Endothelial cell of umbilical vein (primary cell): ENCODE results near the gene SOX5. TPM values are rescaled to one million over a fixed set of nuclear protein-coding genes. Genes with fewer than 3 reads are reported as not detected.

ENCODE experiments used
- BruUV-seq: library from RNA; stranded (reverse); fragments of 400-500 nt; replicated peaks from 2 replicates; lab custom pipeline; 2021; lab: Mats Ljungman, UMichigan
- CTCF ChIA-PET: fragments of 300-600, 350-600 bp; sonication (Branson Sonifier 250); formaldehyde crosslinking; loops from one replicate; lab custom pipeline; 2021; ENCODE audit warnings: antibody characterized with exemption, inconsistent platforms; lab: Charles Lee
- POLR2A ChIA-PET: fragments of 300-600, 350-600 bp; sonication (Branson Sonifier 250); formaldehyde crosslinking; loops from one replicate; lab custom pipeline; 2021; ENCODE audit warnings: antibody characterized with exemption, inconsistent platforms; lab: Charles Lee
- DNase-seq: peaks from one replicate; pipeline ENCODE4 v3.0.0-alpha.2; 2011; ENCODE audit warnings: low read depth, low spot score
- FAIRE-seq: peaks from 2 replicates; lab custom pipeline; 2011; peaks lifted over from hg19 to GRCh38; lab: Jason Lieb, UNC
- H2AFZ ChIP-seq: 2 replicates; pipeline ENCODE4 v1.6.0; 2012; ENCODE audit warnings: low read depth, low read length, control low read depth, inconsistent platforms
- H3K27ac ChIP-seq: 2 replicates; pipeline ENCODE4 v1.5.1; 2011; ENCODE audit warnings: low read depth, mild to moderate bottlenecking, control low read depth, low read length, moderate library complexity; ENCODE audit not compliant: insufficient read depth
- H3K27me3 ChIP-seq, 2 experiments: 2 replicates each; pipeline versions ENCODE4 v1.6.0 to v1.6.1; 2011; ENCODE audit warnings: low read length in 2 of 2, mixed read lengths in 1 of 2; ENCODE audit not compliant: control insufficient read depth in 2 of 2, insufficient read depth in 2 of 2
- H3K36me3 ChIP-seq, 2 experiments: 2 replicates in 1 of 2; 3 replicates in 1 of 2; pipeline ENCODE4 v1.5.1; 2011; ENCODE audit warnings: low read length in 2 of 2, mild to moderate bottlenecking in 1 of 2, moderate library complexity in 1 of 2; ENCODE audit not compliant: control insufficient read depth in 2 of 2, insufficient read depth in 2 of 2; ENCODE audit errors: extremely low read depth in 1 of 2
- H3K4me1 ChIP-seq: 3 replicates; pipeline ENCODE4 v1.5.1; 2011; ENCODE audit warnings: mild to moderate bottlenecking, low read length; ENCODE audit not compliant: control insufficient read depth, insufficient read depth; ENCODE audit errors: extremely low read depth
- H3K4me2 ChIP-seq: 2 replicates; pipeline ENCODE4 v1.6.1; 2011; ENCODE audit warnings: low read length, control low read depth, mixed read lengths; ENCODE audit not compliant: insufficient read depth
- H3K4me3 ChIP-seq, 3 experiments: fragments of 200-600 bp in 1 of 3; sonication (generic), shearing (Covaris generic) in 1 of 3; replicated peaks in 1 of 3; 2 replicates each; pipeline ENCODE4 v1.5.1; 2011 to 2016; ENCODE audit warnings: control low read depth in 3 of 3, low read length in 3 of 3, mild to moderate bottlenecking in 2 of 3, inconsistent platforms in 1 of 3, low read depth in 1 of 3, moderate library complexity in 1 of 3; ENCODE audit not compliant: insufficient read depth in 1 of 3
- H3K79me2 ChIP-seq: 2 replicates; pipeline ENCODE4 v1.6.0; 2012; ENCODE audit warnings: low read length, inconsistent platforms; ENCODE audit not compliant: control insufficient read depth, insufficient read depth
- H3K9ac ChIP-seq: replicated peaks from 2 replicates; pipeline ENCODE3; 2011; ENCODE audit warnings: low read length, control low read depth; ENCODE audit not compliant: insufficient read depth; ENCODE audit errors: extremely low read depth
- H3K9me1 ChIP-seq: replicated peaks from 3 replicates; pipeline ENCODE4 v1.6.0; 2011; ENCODE audit warnings: mild to moderate bottlenecking, low read length; ENCODE audit not compliant: control insufficient read depth, insufficient read depth; ENCODE audit errors: extremely low read depth
- H3K9me3 ChIP-seq: replicated peaks from 2 replicates; pipeline ENCODE4 v1.5.1; 2012; ENCODE audit warnings: low read length, inconsistent platforms; ENCODE audit not compliant: control insufficient read depth, insufficient read depth
- H4K20me1 ChIP-seq: replicated peaks from 2 replicates; pipeline ENCODE3; 2011; ENCODE audit warnings: mild to moderate bottlenecking, low read length; ENCODE audit not compliant: control insufficient read depth, insufficient read depth; ENCODE audit errors: extremely low read depth
- EZH2 ChIP-seq: IDR thresholded peaks from 2 replicates; pipeline ENCODE4 v1.6.1; 2012; ENCODE audit warnings: borderline replicate concordance, low read depth, mild to moderate bottlenecking, moderate library complexity, low read length, inconsistent platforms; ENCODE audit not compliant: severe bottlenecking
- FOS ChIP-seq: IDR thresholded peaks from 2 replicates; pipeline ENCODE4 v1.6.1; 2011; ENCODE audit warnings: mild to moderate bottlenecking, low read length, moderate library complexity, borderline replicate concordance; ENCODE audit not compliant: insufficient read depth
- GATA2 ChIP-seq: IDR thresholded peaks from 2 replicates; pipeline ENCODE4 v1.7.0; 2011; ENCODE audit warnings: low read depth, mild to moderate bottlenecking, moderate library complexity, mixed read lengths, low read length; ENCODE audit not compliant: insufficient read length, insufficient read depth
- JUN ChIP-seq: IDR thresholded peaks from 2 replicates; pipeline ENCODE4 v1.6.1; 2011; ENCODE audit warnings: borderline replicate concordance, low read depth; ENCODE audit not compliant: insufficient read length, insufficient read depth
- MYC ChIP-seq: IDR thresholded peaks from one replicate; pipeline ENCODE4 v1.6.1; 2011; ENCODE audit warnings: mild to moderate bottlenecking, low read depth, low read length
- dilution Hi-C: fragments of 300-500 bp; cut with MboI; formaldehyde crosslinking; loops from one replicate; pipeline ENCODE4 v1.15.0; 2019; ENCODE audit warnings: low sequenced_read_pairs; ENCODE audit not compliant: extremely low pct_ligation_motif_present
- intact Hi-C: fragments of 100-400 bp; cut with micrococcal nuclease; formaldehyde crosslinking; loops from one replicate; pipeline ENCODE4 v1.10.0; 2022
- polyA plus RNA-seq, 4 experiments: library from polyadenylated mRNA; depleted of rRNA in 3 of 4; stranded (reverse) in 3 of 4; unstranded in 1 of 4; fragments of >200 nt; gene quantifications; 2 replicates each; pipeline versions ENCODE4 v1.2.1 to v1.2.3, GENCODE V29; 2011 to 2012; ENCODE audit warnings: missing spikeins in 1 of 4
- total RNA-seq: library from RNA; stranded (reverse); gene quantifications from 2 replicates; pipeline ENCODE4 v1.2.3, GENCODE V29; 2021
- TF ChIP-seq, protein P1 (sequence below), 2 donors: IDR thresholded peaks; 1 replicate in 1 of 2; 2 replicates in 1 of 2; pipeline ENCODE4 v1.5.1; 2011; ENCODE audit warnings: low read length in 2 of 2, mild to moderate bottlenecking in 2 of 2, moderate library complexity in 2 of 2, control low read depth in 1 of 2, inconsistent platforms in 1 of 2, low read depth in 1 of 2; ENCODE audit not compliant: insufficient read depth in 1 of 2; ENCODE audit errors: extremely low read depth in 1 of 2

The SOX5 gene
- total and polyA plus RNA-seq, 2 donors (not counting 3 experiments of a cell fraction or from before 2014, with no cell fraction given), result 0.63 to 3.5 TPM

GRCh38 chr12:23817345-23817744, 132.1 kb downstream of the SOX5 start:
- Histone ChIP-seq H3K9ac (no peak overlapping the region), H3K79me2 (no peaks in the 10 kb centered on the region), H3K27me3 (no peaks in the 10 kb centered on the region), H2AFZ (no peak overlapping the region), H3K9me1 (no peaks in the 10 kb centered on the region), H4K20me1 (no peaks in the 10 kb centered on the region), H3K27ac (no peak overlapping the region), H3K4me2 (no peak overlapping the region), H3K4me3 (no peak overlapping the region), H3K4me1 (no peaks in the 10 kb centered on the region), H3K36me3 (no peaks in the 10 kb centered on the region), H3K9me3 (no peaks in the 10 kb centered on the region)
- dilution Hi-C loops (no loop called here), intact Hi-C loops (no loop called here)
- DNase-seq (no peak), FAIRE-seq (no peak)
- POLR2A ChIA-PET, result no interaction called here
- no peak for TF ChIP-seq FOS
- CTCF ChIA-PET, result no interaction called here
- BruUV-seq, result no TSS peak

- Histone ChIP-seq H3K36me3 (no peaks in the 10 kb centered on the region), H3K9me1 (no peaks in the 10 kb centered on the region), H2AFZ (no peak overlapping the region), H3K79me2 (no peaks in the 10 kb centered on the region), H3K4me2 (no peak overlapping the region), H4K20me1 (no peaks in the 10 kb centered on the region), H3K9me3 (no peaks in the 10 kb centered on the region), H3K27me3 (no peaks in the 10 kb centered on the region), H3K27ac (no peak overlapping the region), H3K9ac (no peak overlapping the region), H3K4me1 (no peaks in the 10 kb centered on the region), H3K4me3 (no peak overlapping the region)
- ChIA-PET CTCF (no interaction called here), POLR2A (no interaction called here)
- TF ChIP-seq MYC (no peak), GATA2 (no peak), JUN (no peak), EZH2 (no peak)
- TF ChIP-seq, protein P1, sequence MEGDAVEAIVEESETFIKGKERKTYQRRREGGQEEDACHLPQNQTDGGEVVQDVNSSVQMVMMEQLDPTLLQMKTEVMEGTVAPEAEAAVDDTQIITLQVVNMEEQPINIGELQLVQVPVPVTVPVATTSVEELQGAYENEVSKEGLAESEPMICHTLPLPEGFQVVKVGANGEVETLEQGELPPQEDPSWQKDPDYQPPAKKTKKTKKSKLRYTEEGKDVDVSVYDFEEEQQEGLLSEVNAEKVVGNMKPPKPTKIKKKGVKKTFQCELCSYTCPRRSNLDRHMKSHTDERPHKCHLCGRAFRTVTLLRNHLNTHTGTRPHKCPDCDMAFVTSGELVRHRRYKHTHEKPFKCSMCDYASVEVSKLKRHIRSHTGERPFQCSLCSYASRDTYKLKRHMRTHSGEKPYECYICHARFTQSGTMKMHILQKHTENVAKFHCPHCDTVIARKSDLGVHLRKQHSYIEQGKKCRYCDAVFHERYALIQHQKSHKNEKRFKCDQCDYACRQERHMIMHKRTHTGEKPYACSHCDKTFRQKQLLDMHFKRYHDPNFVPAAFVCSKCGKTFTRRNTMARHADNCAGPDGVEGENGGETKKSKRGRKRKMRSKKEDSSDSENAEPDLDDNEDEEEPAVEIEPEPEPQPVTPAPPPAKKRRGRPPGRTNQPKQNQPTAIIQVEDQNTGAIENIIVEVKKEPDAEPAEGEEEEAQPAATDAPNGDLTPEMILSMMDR (IDR thresholded peaks at IDR 0.05; ENCODE audit: extremely low read depth in 1 of 2, insufficient read depth in 1 of 2, low read depth in 1 of 2, low read length in 2 of 2), result no peak
- dilution Hi-C loops, result no loop called here
- intact Hi-C loops, result no loop called here
- FAIRE-seq (no peak), DNase-seq (no peak)
- BruUV-seq, result no TSS peak
Measured at GRCh38 chr12:23816394-23816851, 133.0 kb downstream of the SOX5 start.
